Hepatocyte (in vitro differentiated cells): ENCODE data around the gene ARHGAP31.

Experiments
- CTCF ChIP-seq: fragments of 200-600 bp; sonication (generic); IDR thresholded peaks from 2 replicates; pipeline ENCODE4 v1.5.1; 2016; ENCODE audit warnings: antibody characterized with exemption, mild to moderate bottlenecking; ENCODE audit not compliant: poor library complexity
- EZH2 ChIP-seq: fragments of 200-600 bp; sonication (generic); IDR thresholded peaks from 2 replicates; pipeline ENCODE4 v1.6.1; 2016; ENCODE audit warnings: antibody characterized with exemption, mild to moderate bottlenecking, borderline replicate concordance
- EZH2phosphoT487 ChIP-seq: fragments of 200-600 bp; sonication (generic); IDR thresholded peaks from one replicate; pipeline ENCODE4 v1.6.1; 2018; ENCODE audit warnings: antibody characterized with exemption, mild to moderate bottlenecking, low read depth, moderate library complexity; ENCODE audit not compliant: unreplicated experiment, severe bottlenecking

GRCh38 chr3:119261055-119261454 lies 33.1 kb upstream of the ARHGAP31 start:
- TF ChIP-seq CTCF (no peak), EZH2 (no peak), EZH2phosphoT487 (no peak)
